ENCODE data around the gene ZG16.
A peak's percentile ranks its signal among the peaks of the same experiment; 100 is the strongest.

The ZG16 gene

GRCh38 chr16:29809850-29810698 lies 32.0 kb downstream of the ZG16 start:
- peak; percentile 39 for DNase-seq

DNA sequence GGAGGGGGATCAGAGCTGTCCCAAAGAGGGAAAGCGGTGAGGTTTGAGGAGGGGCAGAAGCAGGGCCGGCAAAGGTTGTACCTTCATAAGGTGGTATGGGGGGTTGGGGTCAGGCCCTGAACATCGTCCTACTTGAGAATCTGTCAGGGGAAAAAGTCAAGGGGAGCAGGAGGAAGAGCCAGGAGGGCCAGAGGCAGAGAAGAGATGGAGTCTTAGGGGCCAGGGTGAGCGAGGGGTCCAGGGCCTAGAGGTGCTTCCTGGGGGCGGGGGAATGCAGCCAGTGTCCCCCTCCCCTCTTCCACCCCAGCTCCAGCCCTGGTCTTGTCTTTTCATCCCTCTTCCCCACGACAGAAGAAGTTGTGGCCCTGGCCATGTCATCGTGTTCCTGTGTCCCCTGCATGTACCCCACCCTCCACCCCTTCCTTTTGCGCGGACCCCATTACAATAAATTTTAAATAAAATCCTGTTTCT lies 32.7 kb downstream of the ZG16 start:
- no peak for DNase-seq

DNA sequence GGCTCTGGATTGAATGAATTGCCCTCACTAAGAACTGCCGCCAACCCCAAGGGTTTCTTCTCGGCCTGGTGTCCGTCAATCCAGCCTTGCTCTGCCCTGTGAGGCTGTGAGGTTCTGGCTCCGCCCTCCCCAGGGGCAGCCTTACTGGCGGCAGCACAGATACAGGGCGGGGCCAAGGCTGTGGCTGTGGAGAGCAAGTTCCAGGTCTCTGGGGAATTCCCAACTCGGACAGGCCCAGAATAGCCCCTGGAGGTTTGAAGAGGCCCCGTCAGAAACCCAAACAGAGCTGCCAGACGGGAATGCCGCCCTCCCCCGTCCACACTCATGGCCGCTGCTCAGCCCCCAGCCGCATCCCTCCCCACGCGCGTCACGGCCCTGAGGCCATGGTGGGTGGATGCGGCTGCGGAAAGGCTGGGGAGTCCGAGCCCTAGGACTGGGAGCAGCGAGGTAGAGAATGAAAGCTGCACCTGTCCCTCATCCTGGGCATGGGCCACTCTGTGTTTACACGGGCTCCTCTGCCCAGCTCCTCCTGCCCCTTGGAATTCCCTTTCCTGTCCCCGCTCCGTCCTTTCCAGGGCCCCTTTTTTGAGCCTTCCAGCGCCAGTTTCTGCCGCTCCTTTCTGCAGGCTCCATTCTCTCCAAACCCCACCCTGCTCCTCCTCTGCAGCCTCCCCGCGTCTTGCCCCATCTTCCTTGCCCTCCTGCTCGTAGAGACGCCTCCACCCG lies 33.3 kb downstream of the ZG16 start:
- peak; percentile 99 for DNase-seq

DNA sequence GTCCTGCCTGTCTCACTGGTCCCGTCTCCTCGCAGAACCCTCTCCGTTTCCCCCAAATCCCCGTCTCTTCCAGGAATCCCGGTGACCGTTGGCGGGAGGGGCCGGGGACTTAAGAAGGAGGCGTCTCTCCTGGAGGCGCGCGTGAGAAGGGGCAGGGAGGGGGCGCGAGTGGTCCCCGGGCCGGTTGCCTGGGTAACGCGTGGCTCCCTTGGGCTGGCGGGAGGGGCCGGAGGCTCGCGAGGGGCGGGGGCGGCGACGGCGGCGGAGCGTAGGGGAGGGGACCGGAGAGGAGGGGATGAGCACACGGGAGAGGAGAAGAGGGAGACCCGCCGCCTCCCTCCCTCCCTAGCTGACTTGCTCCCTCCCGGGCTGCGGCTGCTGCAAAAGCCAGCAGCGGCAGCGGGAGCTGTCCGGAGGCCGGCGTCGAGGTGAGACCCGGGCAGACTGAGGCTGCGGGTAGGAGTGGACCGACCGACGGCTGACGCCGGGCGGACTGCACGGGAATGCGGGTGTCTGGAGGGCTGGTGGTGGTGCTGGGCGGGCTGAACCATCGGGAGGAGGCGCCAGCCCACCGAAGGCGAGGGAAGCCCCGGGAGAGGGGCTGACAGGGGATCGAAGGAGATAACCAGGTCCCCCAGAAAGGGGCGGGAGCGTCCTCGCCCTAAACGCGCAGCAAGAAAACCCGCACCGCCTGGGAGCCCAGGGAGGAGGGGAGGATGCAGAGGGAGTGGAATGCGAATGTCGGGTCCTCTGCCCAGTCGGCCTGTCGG lies 34.0 kb downstream of the ZG16 start, which contains the start of gene PRRT2:
PRRT2 (plus strand) TSS at position 298 of the 770 bp plus-strand sequence. CDS start 862 bp downstream, outside the sequence.
- DNase-seq, result peak; percentile 69

GRCh38 chr16:29812754-29813643 lies 34.9 kb downstream of the ZG16 start:
- DNase-seq, result no peak

GRCh38 chr16:29813644-29814562 lies 35.8 kb downstream of the ZG16 start:
- no peak for DNase-seq

- DNase-seq, result no peak
These were observed 36.5 kb downstream of the ZG16 start for GRCh38 chr16:29814592-29814991.

- DNase-seq, result no peak
These were observed 37.1 kb downstream of the ZG16 start for GRCh38 chr16:29815032-29815721.

GRCh38 chr16:29815793-29816693 lies 38.0 kb downstream of the ZG16 start, which contains the start of gene PAGR1:
Gene PAGR1, plus strand, starts transcription at chr16:29816152. Its CDS starts 374 bp downstream, at chr16:29816526.
- DNase-seq, result peak; percentile 99

DNA sequence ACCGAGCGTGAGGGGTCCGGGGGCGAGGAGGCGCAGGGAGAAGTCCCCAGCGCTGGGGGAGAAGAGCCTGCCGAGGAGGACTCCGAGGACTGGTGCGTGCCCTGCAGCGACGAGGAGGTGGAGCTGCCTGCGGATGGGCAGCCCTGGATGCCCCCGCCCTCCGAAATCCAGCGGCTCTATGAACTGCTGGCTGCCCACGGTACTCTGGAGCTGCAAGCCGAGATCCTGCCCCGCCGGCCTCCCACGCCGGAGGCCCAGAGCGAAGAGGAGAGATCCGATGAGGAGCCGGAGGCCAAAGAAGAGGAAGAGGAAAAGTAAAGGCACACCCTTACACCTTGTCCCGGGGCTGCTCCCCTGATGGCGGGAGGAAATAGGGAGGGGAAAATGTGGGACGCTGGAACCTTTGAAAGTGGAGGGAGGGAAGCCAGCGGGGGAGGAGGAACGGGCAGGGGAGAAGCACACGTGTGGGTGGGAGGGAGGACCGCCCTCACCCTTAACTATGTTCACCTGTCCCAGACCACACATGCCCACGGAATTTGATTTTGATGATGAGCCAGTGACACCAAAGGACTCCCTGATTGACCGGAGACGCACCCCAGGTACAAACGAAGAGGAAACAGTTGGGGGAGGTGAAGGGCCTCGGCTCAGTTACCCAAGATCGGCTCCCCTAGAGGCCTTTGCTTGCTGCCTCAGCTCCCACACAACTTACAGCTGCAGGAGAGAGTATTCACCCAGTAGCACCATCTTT lies 38.8 kb downstream of the ZG16 start:
- peak; percentile 55 for DNase-seq

GRCh38 chr16:29818082-29818481 lies 40.0 kb downstream of the ZG16 start:
- DNase-seq, result no peak

- DNase-seq, result no peak
These were observed 41.5 kb downstream of the ZG16 start for GRCh38 chr16:29819506-29819905.

- peak; percentile 72 for DNase-seq
These were observed 42.2 kb downstream of the ZG16 start, which contains the start of gene MVP for GRCh38 chr16:29820271-29820701. Gene MVP, plus strand, starts transcription at chr16:29820462. Its CDS starts 10,088 bp downstream, at chr16:29830550.

DNA sequence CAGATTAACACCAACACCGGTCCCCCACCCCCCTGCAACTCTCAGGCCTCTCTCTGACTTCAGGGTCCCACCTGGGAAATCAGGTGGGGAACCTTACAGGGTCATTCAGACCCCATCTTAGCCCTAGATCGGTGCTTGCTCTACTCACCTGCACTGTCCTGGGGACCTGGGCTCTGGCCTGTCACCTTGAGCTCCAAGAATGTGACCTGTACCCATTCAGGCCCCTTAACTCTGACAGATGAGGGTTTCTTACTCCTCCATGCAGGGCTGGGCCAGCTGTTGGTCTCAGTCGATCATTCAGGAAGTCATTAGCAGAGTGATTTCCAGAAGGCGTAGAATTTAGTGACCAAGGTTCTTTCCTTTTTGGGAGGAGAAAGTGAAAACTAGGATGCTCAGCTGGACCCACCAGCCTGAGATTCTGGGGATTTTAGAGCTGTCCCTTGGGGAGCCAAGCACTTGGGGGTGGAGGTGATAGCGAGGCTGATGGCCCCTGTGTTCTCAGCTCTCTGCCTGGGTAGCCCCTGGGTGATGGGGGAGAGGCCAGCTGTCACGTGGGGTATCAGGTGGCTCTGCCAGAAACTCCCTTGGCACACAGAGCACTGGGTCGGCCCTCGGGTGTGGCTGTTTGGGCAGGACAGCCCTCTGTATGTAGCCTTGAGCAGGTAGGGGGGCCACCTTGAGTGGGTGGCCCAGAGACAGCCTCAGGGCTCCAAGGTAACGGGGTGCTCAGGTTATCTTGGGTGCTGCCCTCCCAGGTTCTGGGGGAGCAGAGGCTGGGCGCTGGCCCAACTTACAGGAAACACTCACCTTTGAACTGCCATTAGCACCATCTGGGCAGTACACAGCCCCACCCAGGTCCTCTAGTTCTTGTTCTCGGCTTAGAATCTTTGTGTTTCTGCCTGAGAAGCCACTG lies 42.9 kb downstream of the ZG16 start:
- no peak for DNase-seq

GRCh38 chr16:29821643-29822115 lies 43.6 kb downstream of the ZG16 start:
- peak; percentile 91 for DNase-seq

- DNase-seq, result peak; percentile 81
These were observed 46.6 kb downstream of the ZG16 start for GRCh38 chr16:29824589-29825144.
